ENCODE data around the gene ARAP3. TPM values are rescaled to one million over a fixed set of nuclear protein-coding genes. Genes with fewer than 3 reads are reported as not detected.
A peak's percentile ranks its signal among the peaks of the same experiment; 100 is the strongest.
"Not testable (repeated sequence)": the region's sequence is repeated elsewhere in the genome, so short reads cannot be mapped to it uniquely, and the experiment has no call there.

ARAP3 gene
- total RNA-seq (0.71 TPM), polyA plus RNA-seq (4.2 TPM)
- long read RNA-seq, donor 1, result 0 reads
- long read RNA-seq, donor 2, result 0 reads
- long read RNA-seq, donor 3, result 0 reads
- long read RNA-seq, donor 4, result 0 reads
- long read RNA-seq, donor 5, result 0 reads
- long read RNA-seq, donor 6, result 0 reads
- long read RNA-seq, donor 7, result 0 reads
- long read RNA-seq, donor 8, result 0 reads
- long read RNA-seq, donor 9, full-length matches to known transcripts, result 1 of 1 reads
- long read RNA-seq, donor 9, partial matches to known transcripts, result 0 of 1 reads
- long read RNA-seq, donor 9, other reads (novel, unspliced or antisense), result 0 of 1 reads
- long read RNA-seq, donor 10, full-length matches to known transcripts, result 1 of 1 reads
- long read RNA-seq, donor 10, partial matches to known transcripts, result 0 of 1 reads
- long read RNA-seq, donor 10, other reads (novel, unspliced or antisense), result 0 of 1 reads

GRCh38 chr5:141681695-141682641 is at the start of gene ARAP3:
Gene ARAP3 (minus strand): TSS chr5:141682230. CDS start chr5:141680486, 1,744 bp downstream.
- DNase-seq (ENCODE audit: low read depth in 6 of 9, low spot score in 9 of 9), result no peak
- Histone ChIP-seq H3K9me3 (ENCODE audit: control insufficient read depth in 2 of 2, insufficient read depth in 1 of 2, low read length in 1 of 2) (no peaks in the 10 kb centered on the region), H3K27me3 (ENCODE audit: control insufficient read depth in 2 of 2, insufficient read depth in 1 of 2, low read length in 1 of 2) (peaks cover 29 to 67% of the 10 kb centered on the region in 2 donors), H3K4me3 (ENCODE audit: low read length in 2 of 2) (peak within 1 kb of the TSS; percentile 13 to 20), H3K4me1 (ENCODE audit: control insufficient read depth in 2 of 2, insufficient read depth in 2 of 2, low read length in 2 of 2) (peaks cover 0 to 8% of the 10 kb centered on the region in 2 donors), H3K27ac (ENCODE audit: low read depth in 1 of 2, low read length in 1 of 2) (peak within 1 kb of the TSS in 1 of 2 donors; percentile 32), H3K36me3 (ENCODE audit: control insufficient read depth in 2 of 2, insufficient read depth in 2 of 2, low read length in 1 of 2) (no peaks in the 10 kb centered on the region)
- WGBS, result 11% methylated on average over 75 of the region's 77 CpGs

- Histone ChIP-seq H3K4me3 (ENCODE audit: low read length in 2 of 2) (no peak overlapping the region), H3K27ac (ENCODE audit: low read depth in 1 of 2, low read length in 1 of 2) (no peak overlapping the region), H3K4me1 (ENCODE audit: control insufficient read depth in 2 of 2, insufficient read depth in 2 of 2, low read length in 2 of 2) (no peaks in the 10 kb centered on the region), H3K9me3 (ENCODE audit: control insufficient read depth in 2 of 2, insufficient read depth in 1 of 2, low read length in 1 of 2) (no peaks in the 10 kb centered on the region), H3K36me3 (ENCODE audit: control insufficient read depth in 2 of 2, insufficient read depth in 2 of 2, low read length in 1 of 2) (no peaks in the 10 kb centered on the region), H3K27me3 (ENCODE audit: control insufficient read depth in 2 of 2, insufficient read depth in 1 of 2, low read length in 1 of 2) (no peaks in the 10 kb centered on the region)
- no peak for DNase-seq (ENCODE audit: low read depth in 6 of 9, low spot score in 9 of 9)
- 76% methylated on average over 6 of the region's 6 CpGs for WGBS
Observed at GRCh38 chr5:141729387-141730006, 47.5 kb upstream of the ARAP3 start.

- Histone ChIP-seq H3K27me3 (ENCODE audit: control insufficient read depth in 2 of 2, insufficient read depth in 1 of 2, low read length in 1 of 2) (no peaks in the 10 kb centered on the region), H3K27ac (ENCODE audit: low read depth in 1 of 2, low read length in 1 of 2) (no peak overlapping the region), H3K9me3 (ENCODE audit: control insufficient read depth in 2 of 2, insufficient read depth in 1 of 2, low read length in 1 of 2) (no peaks in the 10 kb centered on the region), H3K4me1 (ENCODE audit: control insufficient read depth in 2 of 2, insufficient read depth in 2 of 2, low read length in 2 of 2) (no peaks in the 10 kb centered on the region), H3K36me3 (ENCODE audit: control insufficient read depth in 2 of 2, insufficient read depth in 2 of 2, low read length in 1 of 2) (no peaks in the 10 kb centered on the region), H3K4me3 (ENCODE audit: low read length in 2 of 2) (no peak overlapping the region)
- no peak for DNase-seq (ENCODE audit: low read depth in 6 of 9, low spot score in 9 of 9)
- WGBS, result 75% methylated on average over 3 of the region's 3 CpGs
Observed at GRCh38 chr5:141725891-141726290, 43.9 kb upstream of the ARAP3 start.

GRCh38 chr5:141725174-141725573 is 43.1 kb upstream of the ARAP3 start:
- not testable (repeated sequence) for H3K4me1 ChIP-seq (ENCODE audit: control insufficient read depth in 2 of 2, insufficient read depth in 2 of 2, low read length in 2 of 2); H3K4me3 ChIP-seq (ENCODE audit: low read length in 2 of 2); H3K36me3 ChIP-seq (ENCODE audit: control insufficient read depth in 2 of 2, insufficient read depth in 2 of 2, low read length in 1 of 2); H3K27me3 ChIP-seq (ENCODE audit: control insufficient read depth in 2 of 2, insufficient read depth in 1 of 2, low read length in 1 of 2); H3K27ac ChIP-seq (ENCODE audit: low read depth in 1 of 2, low read length in 1 of 2); H3K9me3 ChIP-seq (ENCODE audit: control insufficient read depth in 2 of 2, insufficient read depth in 1 of 2, low read length in 1 of 2); DNase-seq (ENCODE audit: low read depth in 6 of 9, low spot score in 9 of 9)
- WGBS, result 92% methylated on average over 5 of the region's 5 CpGs

DNA sequence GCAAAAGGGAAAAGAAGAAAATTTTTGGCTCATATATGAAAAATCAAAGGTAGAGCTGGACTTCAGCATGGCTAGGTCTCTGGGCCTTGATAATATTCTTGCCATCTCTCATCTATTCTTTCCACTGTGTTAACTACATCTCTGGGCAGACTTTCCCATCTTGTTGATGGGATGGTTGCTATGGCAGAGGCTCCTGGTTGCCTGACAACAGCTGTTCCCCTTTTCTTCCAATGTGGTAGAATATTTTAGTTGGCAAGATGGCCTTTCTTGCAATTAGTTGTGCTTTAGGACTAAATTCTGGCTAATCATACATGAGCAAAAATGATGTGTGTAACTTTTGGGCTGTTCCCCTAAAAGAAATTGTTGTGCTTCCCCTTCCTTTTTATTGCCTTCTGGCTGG is 40.2 kb upstream of the ARAP3 start:
- H3K27ac ChIP-seq (ENCODE audit: low read depth in 1 of 2, low read length in 1 of 2), result no peak overlapping the region

DNA sequence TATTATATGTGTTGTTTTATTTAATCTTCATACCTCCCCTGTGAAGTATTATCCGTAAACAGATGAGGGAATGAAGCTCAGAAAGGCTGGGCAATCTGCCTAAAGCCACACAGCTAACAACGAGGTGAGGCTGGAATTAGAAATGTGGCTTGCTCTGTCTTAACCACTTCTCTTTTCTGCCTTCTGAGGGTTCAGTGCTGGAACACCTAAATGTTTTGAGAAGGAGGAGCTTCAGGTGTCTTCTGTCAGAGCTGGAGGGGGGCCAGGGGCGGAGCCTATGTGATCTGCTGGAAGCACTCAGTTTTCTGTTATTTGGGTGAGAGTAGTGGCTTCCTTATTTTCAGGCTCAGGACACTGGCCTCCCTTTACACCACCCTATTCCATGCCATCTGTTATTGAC is 35.0 kb upstream of the ARAP3 start:
- H3K4me3 ChIP-seq (ENCODE audit: low read length in 2 of 2), result no peak overlapping the region
- no peak for DNase-seq (ENCODE audit: low read depth in 6 of 9, low spot score in 9 of 9)
- WGBS, result 57% methylated on average over 3 of the region's 3 CpGs

More for the DNA sequence above, 40.2 kb upstream of the ARAP3 start:
- Histone ChIP-seq H3K36me3 (ENCODE audit: control insufficient read depth in 2 of 2, insufficient read depth in 2 of 2, low read length in 1 of 2) (no peaks in the 10 kb centered on the region), H3K9me3 (ENCODE audit: control insufficient read depth in 2 of 2, insufficient read depth in 1 of 2, low read length in 1 of 2) (no peaks in the 10 kb centered on the region), H3K27me3 (ENCODE audit: control insufficient read depth in 2 of 2, insufficient read depth in 1 of 2, low read length in 1 of 2) (peaks cover 0 to 7% of the 10 kb centered on the region in 2 donors), H3K4me1 (ENCODE audit: control insufficient read depth in 2 of 2, insufficient read depth in 2 of 2, low read length in 2 of 2) (no peaks in the 10 kb centered on the region), H3K4me3 (ENCODE audit: low read length in 2 of 2) (no peak overlapping the region)
- no peak for DNase-seq (ENCODE audit: low read depth in 6 of 9, low spot score in 9 of 9)

DNA sequence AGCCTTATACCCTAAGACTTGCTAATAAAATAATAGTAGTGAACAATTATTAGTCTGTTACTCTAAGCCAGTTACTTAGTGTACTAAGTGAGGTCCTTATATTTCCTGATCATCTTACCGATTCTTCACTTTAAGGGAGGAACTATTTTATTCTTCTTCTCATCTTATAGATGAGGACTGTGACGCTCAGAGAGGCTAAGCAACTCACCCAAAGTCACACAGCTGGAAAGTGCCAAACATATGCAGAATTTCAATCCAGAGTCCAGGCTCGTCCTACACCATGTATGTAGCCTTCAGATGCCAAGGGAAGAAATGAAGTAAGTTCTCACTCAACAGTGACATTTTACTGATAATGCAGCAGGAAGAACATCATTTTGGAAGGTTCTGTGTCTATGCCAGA is 34.4 kb upstream of the ARAP3 start:
- Histone ChIP-seq H3K27ac (ENCODE audit: low read depth in 1 of 2, low read length in 1 of 2) (no peak overlapping the region), H3K4me3 (ENCODE audit: low read length in 2 of 2) (no peak overlapping the region), H3K36me3 (ENCODE audit: control insufficient read depth in 2 of 2, insufficient read depth in 2 of 2, low read length in 1 of 2) (no peaks in the 10 kb centered on the region), H3K27me3 (ENCODE audit: control insufficient read depth in 2 of 2, insufficient read depth in 1 of 2, low read length in 1 of 2) (peaks cover 0 to 17% of the 10 kb centered on the region in 2 donors), H3K4me1 (ENCODE audit: control insufficient read depth in 2 of 2, insufficient read depth in 2 of 2, low read length in 2 of 2) (peaks cover 0 to 7% of the 10 kb centered on the region in 2 donors), H3K9me3 (ENCODE audit: control insufficient read depth in 2 of 2, insufficient read depth in 1 of 2, low read length in 1 of 2) (no peaks in the 10 kb centered on the region)
- WGBS, result 95% methylated on average over 3 of the region's 3 CpGs
- DNase-seq (ENCODE audit: low read depth in 6 of 9, low spot score in 9 of 9), result no peak

More for the DNA sequence above, 35.0 kb upstream of the ARAP3 start:
- Histone ChIP-seq H3K27ac (ENCODE audit: low read depth in 1 of 2, low read length in 1 of 2) (no peak overlapping the region), H3K36me3 (ENCODE audit: control insufficient read depth in 2 of 2, insufficient read depth in 2 of 2, low read length in 1 of 2) (no peaks in the 10 kb centered on the region), H3K27me3 (ENCODE audit: control insufficient read depth in 2 of 2, insufficient read depth in 1 of 2, low read length in 1 of 2) (peaks cover 0 to 13% of the 10 kb centered on the region in 2 donors), H3K4me1 (ENCODE audit: control insufficient read depth in 2 of 2, insufficient read depth in 2 of 2, low read length in 2 of 2) (peaks cover 0 to 7% of the 10 kb centered on the region in 2 donors), H3K9me3 (ENCODE audit: control insufficient read depth in 2 of 2, insufficient read depth in 1 of 2, low read length in 1 of 2) (no peaks in the 10 kb centered on the region)

GRCh38 chr5:141716009-141716408 is 34.0 kb upstream of the ARAP3 start:
- no peak overlapping the region for H3K4me3 ChIP-seq (ENCODE audit: low read length in 2 of 2)
- no peaks in the 10 kb centered on the region for H3K36me3 ChIP-seq (ENCODE audit: control insufficient read depth in 2 of 2, insufficient read depth in 2 of 2, low read length in 1 of 2)
- H3K27me3 ChIP-seq (ENCODE audit: control insufficient read depth in 2 of 2, insufficient read depth in 1 of 2, low read length in 1 of 2), result peaks cover 0 to 19% of the 10 kb centered on the region in 2 donors
- no peak for DNase-seq (ENCODE audit: low read depth in 6 of 9, low spot score in 9 of 9)
- no peak overlapping the region for H3K27ac ChIP-seq (ENCODE audit: low read depth in 1 of 2, low read length in 1 of 2)
- 49% methylated on average over 3 of the region's 3 CpGs for WGBS
- H3K4me1 ChIP-seq (ENCODE audit: control insufficient read depth in 2 of 2, insufficient read depth in 2 of 2, low read length in 2 of 2), result peaks cover 0 to 7% of the 10 kb centered on the region in 2 donors
- H3K9me3 ChIP-seq (ENCODE audit: control insufficient read depth in 2 of 2, insufficient read depth in 1 of 2, low read length in 1 of 2), result no peaks in the 10 kb centered on the region

All from thymus (tissue), 14 donors.